Choroid plexus epithelial cell (primary cell): ENCODE data around the gene SDF4.

Experiments
- DNase-seq: peaks from one replicate; pipeline ENCODE4 v3.0.0-alpha.2; 2010; ENCODE audit warnings: low read depth
- H3K4me3 ChIP-seq: 2 replicates; pipeline ENCODE4 v1.5.1; 2011; ENCODE audit warnings: low read depth, mild to moderate bottlenecking, control low read depth, low read length, moderate library complexity
- TF ChIP-seq, protein P1 (sequence below): conservative IDR thresholded peaks from 2 replicates; pipeline ENCODE4 v1.5.1; 2011; ENCODE audit warnings: low read depth, mild to moderate bottlenecking, control low read depth, inconsistent platforms, low read length, moderate library complexity

SDF4 gene

GRCh38 chr1:1199961-1200875 is 31.6 kb downstream of the SDF4 start:
- TF ChIP-seq, protein P1, sequence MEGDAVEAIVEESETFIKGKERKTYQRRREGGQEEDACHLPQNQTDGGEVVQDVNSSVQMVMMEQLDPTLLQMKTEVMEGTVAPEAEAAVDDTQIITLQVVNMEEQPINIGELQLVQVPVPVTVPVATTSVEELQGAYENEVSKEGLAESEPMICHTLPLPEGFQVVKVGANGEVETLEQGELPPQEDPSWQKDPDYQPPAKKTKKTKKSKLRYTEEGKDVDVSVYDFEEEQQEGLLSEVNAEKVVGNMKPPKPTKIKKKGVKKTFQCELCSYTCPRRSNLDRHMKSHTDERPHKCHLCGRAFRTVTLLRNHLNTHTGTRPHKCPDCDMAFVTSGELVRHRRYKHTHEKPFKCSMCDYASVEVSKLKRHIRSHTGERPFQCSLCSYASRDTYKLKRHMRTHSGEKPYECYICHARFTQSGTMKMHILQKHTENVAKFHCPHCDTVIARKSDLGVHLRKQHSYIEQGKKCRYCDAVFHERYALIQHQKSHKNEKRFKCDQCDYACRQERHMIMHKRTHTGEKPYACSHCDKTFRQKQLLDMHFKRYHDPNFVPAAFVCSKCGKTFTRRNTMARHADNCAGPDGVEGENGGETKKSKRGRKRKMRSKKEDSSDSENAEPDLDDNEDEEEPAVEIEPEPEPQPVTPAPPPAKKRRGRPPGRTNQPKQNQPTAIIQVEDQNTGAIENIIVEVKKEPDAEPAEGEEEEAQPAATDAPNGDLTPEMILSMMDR = no peak
- no peak overlapping the region for H3K4me3 ChIP-seq
- DNase-seq = no peak

GRCh38 chr1:1199141-1199960 is 32.5 kb downstream of the SDF4 start:
- DNase-seq = no peak
- no peak overlapping the region for H3K4me3 ChIP-seq
- TF ChIP-seq, protein P1 = no peak

DNA sequence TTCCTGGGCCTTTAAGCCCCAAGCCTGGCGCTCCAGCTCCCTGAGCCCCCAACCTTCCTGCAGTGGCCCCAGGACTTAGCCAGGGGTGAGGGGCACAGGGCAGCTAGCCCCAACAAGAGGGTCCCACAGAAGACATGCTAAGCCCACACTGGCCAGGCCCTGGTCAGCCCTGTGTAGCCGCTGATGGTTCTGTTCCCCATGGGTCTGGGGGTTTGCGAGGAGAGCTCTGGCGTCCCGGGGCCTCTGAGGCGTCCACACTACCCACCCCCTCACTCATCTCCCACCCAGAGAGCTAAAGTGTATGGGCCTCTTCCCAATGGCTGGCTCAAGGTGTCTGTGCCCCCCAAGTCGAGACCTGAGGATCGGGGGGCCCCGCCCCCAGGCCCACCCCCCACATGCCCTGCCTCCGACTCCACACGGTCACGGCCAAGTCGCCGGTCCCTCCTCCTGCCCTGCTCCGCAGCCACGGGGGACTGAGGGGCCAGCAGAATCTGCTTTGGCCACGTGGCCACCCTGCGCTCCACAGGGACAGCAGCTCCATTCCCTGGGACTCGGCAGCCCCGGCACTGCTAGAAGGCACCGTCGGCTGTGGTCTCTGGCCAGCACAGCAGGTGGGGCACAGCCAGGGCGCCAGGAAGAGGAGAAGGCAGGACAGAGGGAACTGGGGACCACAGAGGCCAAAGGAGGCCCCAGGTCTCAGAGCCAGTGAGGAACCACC is 33.2 kb downstream of the SDF4 start:
- DNase-seq = no peak
- TF ChIP-seq, protein P1 = no peak

GRCh38 chr1:1197551-1198422 is 34.0 kb downstream of the SDF4 start:
- no peak overlapping the region for H3K4me3 ChIP-seq
- TF ChIP-seq, protein P1 = no peak
- DNase-seq = no peak

More for the DNA sequence above, 33.2 kb downstream of the SDF4 start:
- no peak overlapping the region for H3K4me3 ChIP-seq

- DNase-seq = no peak
- TF ChIP-seq, protein P1 = no peak
- H3K4me3 ChIP-seq = no peak overlapping the region
These were observed 34.7 kb downstream of the SDF4 start for GRCh38 chr1:1197188-1197500.
